Lung (tissue), 12 donors: ENCODE results near the gene ADPRH. TPM values are rescaled to one million over a fixed set of nuclear protein-coding genes. Genes with fewer than 3 reads are reported as not detected.

ENCODE experiments used
- ATAC-seq: fragments of 200-7000 bp; cut with Tn5 transposase; one replicate; pipeline ENCODE4 v1.9.1; 2020; ENCODE audit warnings: moderate number of reproducible peaks; ENCODE audit not compliant: insufficient read depth, low FRiP score
- DNase-seq, 3 donors: peaks; one replicate each; pipeline ENCODE4 v3.0.0-alpha.2; 2013 to 2017
- H3K27ac ChIP-seq, 2 donors: one replicate each; pipeline ENCODE4 v1.5.1; 2013; ENCODE audit warnings: mild to moderate bottlenecking in 2 of 2, moderate library complexity in 2 of 2, control low read depth in 1 of 2, inconsistent platforms in 1 of 2, low read depth in 1 of 2, low read length in 1 of 2
- H3K27me3 ChIP-seq, 3 donors: one replicate each; pipeline ENCODE4 v1.5.1; 2013; ENCODE audit warnings: low read length in 2 of 3; ENCODE audit not compliant: control insufficient read depth in 3 of 3, insufficient read depth in 3 of 3
- H3K36me3 ChIP-seq, 4 donors: one replicate each; pipeline ENCODE4 v1.5.1; 2013; ENCODE audit warnings: low read length in 4 of 4, mild to moderate bottlenecking in 1 of 4, moderate library complexity in 1 of 4; ENCODE audit not compliant: control insufficient read depth in 4 of 4, insufficient read depth in 4 of 4
- H3K4me1 ChIP-seq, 5 donors: one replicate each; pipeline ENCODE4 v1.5.1; 2013; ENCODE audit warnings: low read length in 5 of 5, mild to moderate bottlenecking in 2 of 5, moderate library complexity in 1 of 5; ENCODE audit not compliant: control insufficient read depth in 5 of 5, insufficient read depth in 5 of 5
- H3K4me3 ChIP-seq: one replicate; pipeline ENCODE4 v1.5.1; 2013; ENCODE audit warnings: mild to moderate bottlenecking, control low read depth, moderate library complexity
- H3K9ac ChIP-seq, 2 donors: one replicate each; pipeline ENCODE4 v1.5.1; 2013; ENCODE audit warnings: low read length in 2 of 2, control low read depth in 1 of 2; ENCODE audit not compliant: insufficient read depth in 1 of 2
- H3K9me3 ChIP-seq, 4 donors: one replicate each; pipeline ENCODE4 v1.5.1; 2013; ENCODE audit warnings: low read length in 3 of 4, mild to moderate bottlenecking in 1 of 4, moderate library complexity in 1 of 4; ENCODE audit not compliant: control insufficient read depth in 4 of 4, insufficient read depth in 3 of 4
- CTCF ChIP-seq: IDR thresholded peaks from 2 replicates; pipeline ENCODE4 v1.5.1; 2012; ENCODE audit warnings: mild to moderate bottlenecking; ENCODE audit errors: control extremely low read depth, extremely low read depth
- whole genome bisulfite sequencing, 2 donors: extraction: QIAGEN DNeasy Blood & Tissue Kit; methylation state at CpG; one replicate each; pipeline ENCODE4 v1.1.7; 2013; 5-methylcytosine and 5-hydroxymethylcytosine counted together
- polyA plus RNA-seq, 2 donors: library from polyadenylated mRNA; stranded (reverse); fragments of 200-250 nt; gene quantifications; one replicate each; pipeline ENCODE4 v1.2.1, GENCODE V29; 2013
- total RNA-seq, 2 donors: library from RNA; depleted of rRNA in 1 of 2; stranded (reverse); fragments of >200 nt in 1 of 2; gene quantifications; one replicate each; pipeline ENCODE4 v1.2.1, GENCODE V29; 2014 to 2021
- donor health status: control.
- donor health status: control.
- donor health status: Bipolar disorder and iron deficiency.
- donor health status: healthy.
- donor health status: DM: yes; HTN: yes; CAD: no.

The ADPRH gene
- total and polyA plus RNA-seq, 4 donors, result 5.4 to 26.3 (median 14.2) TPM

GRCh38 chr3:119557192-119557876 lies 22.0 kb upstream of the ADPRH start:
- Histone ChIP-seq H3K9me3 (no peaks in the 10 kb centered on the region), H3K27ac (no peak overlapping the region), H3K9ac (no peak overlapping the region), H3K4me3 (no peak overlapping the region), H3K36me3 (no peaks in the 10 kb centered on the region), H3K27me3 (no peaks in the 10 kb centered on the region), H3K4me1 (peaks cover 0 to 2% (median 0%) of the 10 kb centered on the region in 5 donors)
- ATAC-seq (no peak), DNase-seq (no peak)
- 89 to 94% methylated on average over 7 of the region's 7 CpGs for WGBS, 2 donors
- TF ChIP-seq CTCF, result no peak

GRCh38 chr3:119557877-119558269 lies 21.4 kb upstream of the ADPRH start:
- DNase-seq, result no peak
- Histone ChIP-seq H3K27ac (no peak overlapping the region), H3K4me3 (no peak overlapping the region), H3K36me3 (no peaks in the 10 kb centered on the region), H3K27me3 (no peaks in the 10 kb centered on the region), H3K9me3 (no peaks in the 10 kb centered on the region), H3K4me1 (peaks cover 0 to 2% (median 0%) of the 10 kb centered on the region in 5 donors), H3K9ac (no peak overlapping the region)
- WGBS, 2 donors, result 57 to 62% methylated on average over 3 of the region's 3 CpGs
- ATAC-seq, result no peak
- TF ChIP-seq CTCF, result no peak

GRCh38 chr3:119558626-119559317 lies 20.5 kb upstream of the ADPRH start:
- DNase-seq, result no peak
- no peak for TF ChIP-seq CTCF
- H3K9ac ChIP-seq, result no peak overlapping the region
- WGBS, 2 donors, result 91 to 92% methylated on average over 9 of the region's 9 CpGs
- H3K27ac ChIP-seq, result no peak overlapping the region
- ATAC-seq, result no peak
- peaks cover 0 to 2% (median 0%) of the 10 kb centered on the region in 5 donors for H3K4me1 ChIP-seq
- no peak overlapping the region for H3K4me3 ChIP-seq
- H3K36me3 ChIP-seq, result no peaks in the 10 kb centered on the region
- no peaks in the 10 kb centered on the region for H3K27me3 ChIP-seq
- no peaks in the 10 kb centered on the region for H3K9me3 ChIP-seq
